ENCODE data around the gene TAP2.

TAP2 gene

DNA sequence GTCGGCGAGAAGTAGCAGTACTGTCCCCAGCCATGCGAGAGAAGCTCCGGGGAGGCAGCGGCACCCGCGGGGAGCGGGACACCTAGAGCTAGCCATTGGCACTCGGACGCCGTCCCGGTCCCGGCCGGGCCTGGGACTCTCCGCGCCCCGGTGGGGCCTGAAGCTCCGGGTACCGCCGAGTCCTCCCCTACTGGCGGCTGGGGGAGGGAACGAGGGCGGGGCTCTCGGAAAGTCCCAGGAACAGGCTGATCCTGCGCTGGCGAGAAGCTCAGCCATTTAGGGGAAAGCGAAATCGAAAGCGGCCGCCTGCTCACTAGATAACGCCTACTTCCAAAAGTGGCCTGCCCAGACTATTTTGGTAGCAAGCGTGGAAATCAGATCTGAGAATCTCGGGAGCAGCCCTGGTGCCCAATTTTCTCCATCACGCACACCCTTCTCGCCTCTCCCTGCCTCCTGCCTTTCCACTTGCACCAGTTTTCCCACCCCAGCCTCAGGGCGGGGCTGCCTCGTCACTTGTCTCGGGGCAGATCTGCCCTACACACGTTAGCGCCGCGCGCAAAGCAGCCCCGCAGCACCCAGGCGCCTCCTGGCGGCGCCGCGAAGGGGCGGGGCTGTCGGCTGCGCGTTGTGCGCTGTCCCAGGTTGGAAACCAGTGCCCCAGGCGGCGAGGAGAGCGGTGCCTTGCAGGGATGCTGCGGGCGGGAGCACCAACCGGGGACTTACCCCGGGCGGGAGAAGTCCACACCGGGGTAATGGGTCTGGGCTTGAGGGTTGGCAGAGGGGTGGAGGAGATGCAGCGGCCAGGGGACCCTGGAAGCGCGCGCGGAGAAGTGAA lies 15.2 kb upstream of the TAP2 start, which contains the start of the genes PSMB9 and TAP1:
Gene PSMB9, plus strand, starts transcription at position 652 of the 835 bp plus-strand sequence. Its CDS starts 38 bp downstream, at position 690.
Gene TAP1, minus strand, starts transcription at position 164 of the 835 bp plus-strand sequence. Its CDS starts 68 bp downstream, at position 96.
- DNase-seq = peak; percentile 98 to 99 (median 98)

DNA sequence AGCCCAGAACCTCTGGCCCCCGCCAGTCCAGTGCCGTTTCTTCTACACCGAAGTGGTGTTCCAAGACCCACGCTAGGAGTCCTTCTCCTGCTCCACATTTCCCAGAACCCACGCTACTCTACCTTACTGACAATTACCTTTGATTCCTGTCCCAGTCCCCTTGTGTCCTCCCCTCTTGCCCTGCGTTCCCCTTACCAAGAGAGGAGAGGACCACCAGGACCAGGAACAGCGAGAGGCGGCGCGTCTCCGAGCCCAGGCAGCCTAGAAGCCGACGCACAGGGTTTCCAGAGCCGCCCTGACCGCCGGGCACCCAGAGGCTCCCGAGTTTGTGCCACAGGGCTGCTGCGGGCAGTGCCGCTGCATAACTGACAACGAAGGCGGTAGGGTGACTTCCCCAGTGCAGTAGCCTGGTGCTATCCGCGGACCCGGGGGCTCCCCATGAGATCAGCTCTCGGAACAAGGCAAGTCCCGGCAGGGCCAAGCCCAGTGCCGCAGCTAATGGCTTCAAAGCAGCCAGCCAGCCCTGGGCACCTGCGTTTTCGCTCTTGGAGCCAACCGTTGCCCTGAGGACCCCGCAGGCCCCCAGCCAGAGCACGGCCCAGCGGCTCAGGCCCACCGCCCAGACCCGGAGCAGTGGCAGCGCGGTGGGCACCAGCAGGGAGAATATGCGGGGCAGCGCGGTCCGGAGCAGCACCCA lies 14.5 kb upstream of the TAP2 start:
- DNase-seq = peak; percentile 92 to 93 (median 92)

DNA sequence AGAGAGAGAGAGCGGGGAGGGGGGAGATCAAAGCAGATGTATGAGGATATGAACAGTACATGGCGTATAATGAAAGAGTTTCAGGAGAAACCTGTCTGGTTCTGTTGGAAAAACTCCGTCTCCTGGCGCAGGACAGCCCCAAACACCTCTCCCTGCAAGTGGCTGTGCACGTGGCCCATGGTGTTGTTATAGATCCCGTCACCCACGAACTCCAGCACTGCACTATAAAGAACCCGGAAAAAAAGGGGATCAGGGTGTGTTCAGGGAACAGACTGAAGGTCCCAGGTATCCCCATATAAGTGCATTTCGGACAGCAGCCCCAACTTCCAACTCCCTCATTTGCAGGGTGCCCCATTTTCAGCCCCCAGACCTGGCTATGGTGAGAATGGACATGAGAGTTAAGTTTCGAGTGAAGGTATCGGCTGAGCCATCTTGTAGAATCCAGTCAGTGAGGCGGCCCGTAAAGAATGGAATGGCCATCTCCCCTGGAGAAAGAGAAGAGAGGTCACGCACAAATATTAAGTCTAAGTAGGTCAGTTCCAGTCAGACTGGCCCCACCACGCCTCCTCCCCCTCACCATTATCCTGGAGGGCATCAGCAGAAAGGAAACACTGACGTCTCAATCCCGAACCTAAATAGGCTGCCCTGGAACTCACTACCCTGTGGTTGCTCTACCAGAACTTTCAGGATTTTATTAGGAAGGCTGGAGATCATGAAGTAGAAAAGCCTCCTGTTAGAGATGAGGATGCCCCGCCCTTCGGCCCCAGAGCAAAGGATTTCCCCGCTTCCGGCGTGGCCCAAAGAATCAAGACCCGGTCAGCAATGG lies 13.7 kb upstream of the TAP2 start:
- DNase-seq = peak in 2 of 3 donors; percentile 58 to 69

DNA sequence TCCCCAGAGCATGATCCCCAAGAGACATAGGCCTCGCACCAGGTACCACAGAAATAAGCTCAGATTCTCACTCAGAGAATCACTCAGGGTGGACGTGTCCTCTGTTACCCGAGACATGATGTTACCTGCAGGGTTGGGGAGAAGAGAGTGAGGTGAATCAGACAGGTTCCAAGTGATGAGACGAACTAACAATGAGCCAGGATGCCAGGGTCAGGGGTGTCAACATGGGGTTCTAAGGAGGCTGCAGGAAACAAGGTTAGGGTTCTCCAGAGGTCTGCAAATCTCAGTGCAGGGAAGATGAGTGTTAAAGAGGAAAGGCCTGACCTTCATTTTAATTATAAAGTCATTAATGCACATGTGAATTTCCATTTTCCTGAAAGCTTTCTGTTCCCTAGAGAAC lies 12.5 kb upstream of the TAP2 start:
- DNase-seq = no peak

DNA sequence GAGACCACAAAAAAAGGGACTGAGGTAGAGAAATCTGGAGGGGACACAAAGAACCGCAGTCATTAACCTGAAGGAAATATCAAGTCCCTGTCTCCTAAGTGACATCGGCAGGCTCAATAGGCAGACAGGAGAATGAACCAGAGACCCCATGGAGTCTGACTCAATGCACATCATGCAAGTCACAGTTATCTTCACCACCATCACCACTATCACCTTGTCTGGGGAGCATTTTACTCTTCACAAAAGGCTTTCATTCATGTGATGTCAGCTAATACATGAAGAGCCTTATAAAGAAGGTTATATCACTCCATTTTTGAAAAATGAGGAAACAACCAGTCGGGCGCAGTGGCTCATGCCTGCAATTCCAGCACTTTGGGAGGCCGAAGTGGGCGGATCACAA lies 10.6 kb upstream of the TAP2 start:
- DNase-seq = no peak

DNA sequence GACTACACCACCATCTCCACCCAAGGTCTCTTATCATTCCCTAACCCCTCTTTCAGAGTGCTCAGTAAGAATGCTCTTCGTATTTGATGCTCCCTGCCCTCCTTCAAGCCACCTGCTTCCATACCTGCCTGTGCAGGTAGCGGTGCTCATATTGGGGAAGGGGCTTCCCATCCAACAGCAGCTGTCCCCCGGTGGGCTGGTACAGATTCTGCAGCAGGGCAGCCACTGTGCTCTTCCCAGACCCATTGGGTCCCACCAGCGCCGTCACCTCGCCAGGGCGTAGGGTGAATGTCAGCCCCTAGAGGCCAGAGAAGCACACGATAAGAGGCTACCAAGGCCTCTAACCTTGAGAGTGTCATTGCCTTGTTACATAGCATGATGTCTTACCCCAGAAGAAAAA lies 9.3 kb upstream of the TAP2 start:
- DNase-seq = no peak

DNA sequence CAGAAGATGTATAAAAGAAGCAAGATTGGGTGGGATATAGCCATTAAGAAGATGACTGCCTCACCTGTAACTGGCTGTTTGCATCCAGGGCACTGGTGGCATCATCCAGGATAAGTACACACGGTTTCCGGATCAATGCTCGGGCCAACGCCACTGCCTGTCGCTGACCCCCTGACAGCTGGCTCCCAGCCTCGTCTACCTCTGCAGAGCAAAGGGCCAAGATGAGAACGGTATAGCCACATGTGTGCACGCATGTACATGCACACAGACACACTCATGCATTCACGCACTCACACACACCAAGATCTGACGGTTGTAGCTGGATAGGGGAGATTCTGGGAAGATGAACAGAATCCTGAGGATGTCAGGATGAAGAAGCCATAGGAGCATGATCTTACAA lies 8.5 kb upstream of the TAP2 start:
- DNase-seq = no peak

DNA sequence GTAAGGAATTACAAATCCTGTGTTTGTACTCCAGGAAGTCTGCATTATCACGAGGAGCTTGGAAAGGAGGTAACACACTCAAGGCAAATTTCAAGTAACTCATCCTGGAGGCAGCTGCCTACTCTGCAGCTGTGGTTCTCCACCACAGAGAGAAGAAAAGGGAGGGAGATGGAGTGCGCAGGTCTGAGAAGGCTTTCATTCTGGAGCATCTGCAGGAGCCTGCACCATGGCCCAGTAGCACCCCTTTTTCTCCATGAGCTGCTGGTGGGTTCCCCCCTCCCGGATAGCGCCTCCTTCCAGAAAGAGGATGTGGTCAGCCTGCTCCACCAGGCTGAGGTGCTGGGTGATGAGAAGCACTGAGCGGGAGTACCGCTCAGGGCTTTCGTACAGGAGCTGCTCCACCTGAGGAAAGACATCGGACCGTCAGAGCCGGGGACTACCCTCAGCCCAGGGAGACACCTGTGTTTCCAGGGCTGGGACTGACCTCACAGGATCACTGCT lies 6.9 kb upstream of the TAP2 start:
- DNase-seq = peak; percentile 46 to 58 (median 57)

DNA sequence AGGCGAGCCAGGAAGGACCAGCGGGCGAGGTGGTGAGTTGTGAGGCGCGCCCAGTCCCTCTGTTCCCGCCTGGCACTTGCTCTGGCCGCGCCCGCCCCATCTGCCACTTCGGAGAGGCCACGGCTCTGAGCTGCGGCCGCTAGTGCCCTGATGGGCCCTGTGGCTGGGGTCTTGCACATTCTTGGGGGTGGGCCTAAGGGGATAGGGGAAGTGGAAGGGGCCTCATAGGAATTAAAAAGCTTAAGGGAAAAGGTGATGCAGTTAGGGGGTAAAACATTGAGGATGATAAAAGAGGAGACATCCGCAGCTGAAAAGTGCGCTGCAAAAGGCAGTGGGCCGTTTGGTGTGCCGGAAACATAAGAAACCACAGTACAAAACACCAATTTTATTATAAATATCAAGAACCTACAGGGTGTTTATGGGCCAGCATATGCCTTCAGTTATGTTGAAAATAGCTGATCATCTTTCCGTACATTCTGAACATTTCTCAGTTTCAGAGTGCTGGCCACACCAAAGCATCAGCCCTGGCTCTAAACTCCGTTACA lies 6.4 kb upstream of the TAP2 start:
- no peak for DNase-seq

DNA sequence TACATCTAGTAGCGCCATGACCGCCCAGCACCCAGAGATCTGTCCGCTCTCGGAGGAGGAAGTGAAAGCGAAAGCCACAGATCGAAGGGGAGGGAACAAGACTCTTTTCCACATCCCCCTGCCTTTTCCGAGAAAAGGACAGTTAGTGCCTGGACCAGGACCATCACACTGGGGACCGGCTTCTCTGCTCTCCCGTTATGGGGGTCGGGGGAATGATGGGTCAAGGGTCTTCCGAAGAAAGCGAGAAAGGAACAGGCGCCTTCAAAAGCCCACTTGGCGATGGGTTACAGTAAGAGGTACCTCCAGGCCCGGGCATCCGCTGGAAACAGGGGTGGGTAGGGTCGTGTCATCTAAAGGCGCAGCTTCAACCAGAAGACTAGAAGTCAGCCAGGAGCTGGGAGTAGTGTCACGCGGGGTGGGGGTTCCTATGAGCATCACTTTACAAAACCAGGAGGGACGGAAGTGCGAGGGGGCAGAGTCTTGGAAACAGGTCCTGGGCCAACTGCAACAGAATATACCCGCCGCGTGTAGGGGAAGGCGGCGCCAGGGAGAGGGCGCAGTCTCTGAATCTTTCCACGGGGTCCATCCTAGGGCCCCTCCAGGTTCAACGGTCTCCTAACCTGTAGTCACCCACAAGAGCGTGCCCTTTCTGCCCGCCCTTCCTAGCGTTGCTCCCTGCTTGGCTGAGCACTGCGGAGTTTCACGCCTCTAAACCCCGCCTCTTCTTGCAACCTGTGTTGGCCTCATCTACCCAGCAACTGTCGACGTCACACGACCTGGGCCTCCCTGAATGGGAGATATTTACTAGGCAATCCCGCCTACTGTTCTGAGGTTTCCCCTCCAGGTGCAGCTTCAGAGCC lies 5.7 kb upstream of the TAP2 start, which contains the start of gene PSMB8:
Gene PSMB8, minus strand, starts transcription at position 69 of the 860 bp plus-strand sequence. Its CDS starts 51 bp downstream, at position 18.
- DNase-seq = peak; percentile 95 to 97 (median 97)

DNA sequence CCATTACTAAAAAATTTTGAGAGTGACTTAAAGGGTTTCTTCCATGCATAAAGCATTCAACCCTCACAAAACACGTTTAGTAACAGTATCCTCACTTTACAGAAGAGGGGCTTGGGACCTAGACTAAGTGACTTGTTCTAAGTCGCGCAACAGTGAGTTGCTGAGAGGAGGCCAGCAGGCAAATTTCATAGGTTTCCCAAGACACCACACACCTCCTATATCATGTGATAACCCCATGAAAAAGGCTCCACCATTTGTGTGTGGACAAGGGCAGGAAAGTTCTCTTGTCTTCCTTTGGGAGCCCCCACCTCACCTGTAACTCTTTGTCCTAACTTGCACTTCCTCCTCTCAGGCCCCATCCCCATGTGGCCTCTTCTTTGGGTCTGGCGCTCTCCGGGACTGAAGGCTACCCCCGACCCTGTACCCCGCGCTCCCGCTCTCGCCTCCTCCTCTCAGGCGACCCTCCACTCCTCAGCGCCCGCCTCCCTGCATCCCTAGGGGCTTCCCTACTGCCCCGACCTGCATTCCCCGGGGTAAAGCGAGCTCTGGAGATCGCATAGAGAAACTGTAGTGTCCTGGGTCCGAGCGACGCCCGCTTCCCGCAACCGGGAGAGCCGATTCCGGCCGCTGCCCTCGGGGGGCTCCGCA lies 4.9 kb upstream of the TAP2 start:
- peak in 1 of 3 donors; percentile 32 for DNase-seq

DNA sequence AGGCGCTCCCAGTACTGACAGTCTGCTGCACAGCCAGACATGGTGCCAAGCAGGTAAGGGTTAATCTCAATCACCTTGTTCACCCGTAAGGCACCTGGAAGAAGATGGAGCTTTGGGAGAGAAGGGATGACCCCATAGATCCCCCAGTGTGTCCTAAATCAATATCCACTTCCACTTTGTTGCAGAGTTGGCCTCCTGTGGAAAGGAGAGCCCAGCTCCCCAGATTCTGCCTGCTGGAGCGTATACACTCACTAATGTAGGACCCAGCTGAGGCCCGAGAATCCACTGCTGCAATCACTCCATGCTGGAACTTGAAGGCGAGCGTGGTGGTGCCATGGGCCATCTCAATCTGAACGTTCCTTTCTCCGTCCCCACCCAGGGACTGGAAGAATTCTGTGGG lies 4.2 kb upstream of the TAP2 start:
- no peak for DNase-seq

DNA sequence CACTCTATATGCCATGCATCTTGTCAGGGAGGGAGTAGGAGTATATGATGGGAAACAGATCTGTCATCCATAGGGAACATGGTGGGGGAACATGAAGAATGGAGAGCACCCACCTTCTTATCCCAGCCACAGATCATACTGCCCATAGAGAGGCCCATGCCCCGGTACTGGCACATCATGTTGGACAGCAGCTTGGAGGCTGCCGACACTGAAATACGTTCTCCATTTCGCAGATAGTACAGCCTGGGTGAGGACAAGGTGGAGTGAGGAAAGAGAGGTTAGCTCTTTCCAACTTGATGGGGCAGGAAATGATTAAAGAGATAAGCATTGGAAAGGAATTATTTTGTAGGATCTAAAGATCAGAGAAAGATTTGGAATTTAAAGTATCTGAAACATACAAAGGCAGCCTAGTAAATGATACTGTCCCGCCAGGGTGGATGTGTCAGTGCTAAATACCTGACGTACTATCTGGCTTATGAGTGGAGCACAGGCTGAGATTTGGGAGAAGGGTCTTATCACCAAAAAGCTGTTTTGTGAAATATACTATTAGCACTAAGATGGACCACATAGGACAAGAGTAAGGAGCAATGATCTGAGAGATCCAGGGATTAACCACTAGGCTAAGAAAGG lies 3.6 kb upstream of the TAP2 start:
- DNase-seq = no peak

DNA sequence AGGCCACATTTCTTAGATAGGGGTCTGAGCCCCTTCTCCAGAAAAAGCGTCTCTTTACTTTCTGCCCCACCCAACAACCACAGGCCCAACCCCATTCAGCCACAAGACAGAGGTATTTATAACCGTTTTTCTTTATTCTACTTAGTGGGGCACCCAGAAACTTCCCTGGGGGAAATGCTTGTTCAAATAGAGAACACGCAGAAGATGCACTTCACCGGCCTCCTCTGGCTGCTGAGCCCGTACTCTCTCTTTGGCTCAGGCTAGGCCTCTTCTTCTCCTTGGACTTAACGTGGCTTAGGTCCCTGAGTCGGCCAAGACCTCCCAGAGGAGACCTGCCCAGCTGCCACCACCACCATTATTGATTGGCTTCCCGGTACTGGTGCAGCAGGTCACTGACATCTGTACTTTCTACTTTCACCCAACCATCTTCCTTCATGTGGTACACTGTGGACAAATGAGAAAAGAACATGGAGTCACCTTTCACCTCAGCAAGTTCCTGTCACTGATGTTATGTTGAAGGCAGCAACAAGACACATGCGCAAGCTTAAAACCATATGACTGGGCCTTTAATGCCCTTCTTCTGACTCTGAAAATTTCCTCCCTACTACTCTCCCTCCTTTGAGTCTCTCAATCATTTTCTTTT lies 2.2 kb upstream of the TAP2 start:
- no peak for DNase-seq

DNA sequence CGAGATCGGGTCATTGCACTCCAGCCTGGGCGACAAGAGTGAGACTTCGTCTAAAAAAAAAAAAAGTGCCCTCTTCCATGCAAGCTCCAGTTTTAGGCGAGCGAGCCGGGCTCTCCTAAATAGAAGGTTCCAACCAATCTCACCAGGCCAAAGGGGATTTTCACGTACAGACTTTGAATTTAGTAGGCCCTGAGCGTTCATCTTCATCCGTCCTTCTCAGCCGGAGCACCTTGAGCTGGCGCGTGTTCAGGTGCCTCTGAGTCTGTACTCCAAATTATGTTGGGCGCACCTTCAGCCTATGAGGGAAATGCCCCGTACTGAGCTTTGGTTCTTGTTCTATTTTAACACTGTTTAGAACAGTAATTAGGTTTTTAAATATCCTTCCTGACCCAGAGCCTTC lies 817 bp upstream of the TAP2 start:
- no peak for DNase-seq

DNA sequence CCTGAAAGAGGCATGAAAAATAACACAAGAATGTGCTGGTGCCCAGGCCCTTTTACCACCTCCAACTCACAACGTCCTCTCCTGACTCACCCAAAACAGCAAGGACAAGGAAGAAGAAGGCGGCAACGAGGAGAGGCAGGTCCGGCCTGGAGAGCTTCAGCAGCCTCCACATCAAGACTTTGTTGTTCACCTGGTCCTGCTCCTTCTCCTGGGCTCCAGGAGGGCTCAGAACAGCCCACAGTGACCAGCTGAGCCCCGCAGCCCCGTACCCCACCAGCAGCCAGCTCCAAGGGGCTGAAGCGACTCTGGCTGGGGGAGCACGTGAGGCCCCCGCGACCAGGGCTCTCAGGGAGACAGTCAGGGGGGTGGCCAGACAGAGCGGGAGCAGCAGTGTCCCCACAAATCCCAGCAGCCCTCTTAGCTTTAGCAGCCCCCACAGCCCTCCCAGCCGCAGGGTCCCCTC lies 857 bp downstream of the TAP2 start:
- DNase-seq = no peak

DNA sequence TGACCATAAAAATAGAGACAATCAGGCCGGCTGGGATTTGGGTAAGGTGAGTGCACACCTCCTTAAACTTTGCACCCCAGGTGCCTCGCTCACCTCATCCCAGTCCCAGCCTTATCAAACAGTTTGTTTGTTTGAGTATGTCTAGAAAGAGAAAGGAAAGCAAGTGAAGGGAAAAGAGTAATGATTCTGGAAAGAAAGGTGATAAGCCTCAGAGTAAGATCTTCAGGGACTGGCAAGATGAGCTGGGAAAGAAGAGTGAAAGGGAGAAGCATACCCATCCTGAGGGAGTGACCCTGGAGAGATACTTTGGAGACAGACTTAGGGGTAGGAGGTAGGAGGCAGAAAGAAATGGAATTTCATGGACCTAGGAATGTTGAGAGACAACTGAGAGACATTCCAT lies 1.7 kb downstream of the TAP2 start:
- no peak for DNase-seq

DNA sequence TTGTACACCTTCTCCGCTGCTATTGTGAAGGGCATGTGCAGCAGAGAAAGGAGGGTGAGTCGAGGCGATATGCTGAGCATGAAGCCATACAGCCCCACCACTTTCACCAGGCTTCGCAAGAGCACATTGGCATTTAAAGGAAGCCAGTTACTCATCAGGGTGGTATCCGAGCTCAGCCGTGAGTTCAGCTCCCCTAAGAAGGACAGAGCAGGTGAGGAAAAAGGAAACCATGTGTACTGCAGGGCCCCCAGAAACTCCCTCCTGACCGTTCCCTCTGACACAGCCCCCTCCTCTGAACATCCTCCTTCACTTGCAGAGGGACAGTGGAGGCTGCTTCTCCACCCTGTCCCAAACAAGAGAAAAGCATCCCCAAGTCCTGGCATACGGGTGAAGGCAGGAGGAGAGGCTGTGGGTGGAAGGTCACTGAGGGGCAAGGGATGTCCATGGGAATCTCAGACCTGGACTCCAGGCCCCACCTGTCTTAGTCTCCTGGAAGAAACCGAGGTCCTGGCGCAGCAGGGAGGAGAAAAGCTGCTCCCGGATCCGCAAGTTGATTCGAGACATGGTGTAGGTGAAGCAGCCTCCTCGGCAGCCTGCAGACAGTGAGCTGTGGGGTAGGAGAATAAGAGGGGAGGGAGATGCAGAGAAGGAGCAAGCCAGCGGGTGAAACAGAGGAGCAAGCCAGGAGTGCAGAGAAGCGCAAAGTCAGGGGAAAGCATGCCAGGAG lies 3.2 kb downstream of the TAP2 start:
- DNase-seq = no peak

DNA sequence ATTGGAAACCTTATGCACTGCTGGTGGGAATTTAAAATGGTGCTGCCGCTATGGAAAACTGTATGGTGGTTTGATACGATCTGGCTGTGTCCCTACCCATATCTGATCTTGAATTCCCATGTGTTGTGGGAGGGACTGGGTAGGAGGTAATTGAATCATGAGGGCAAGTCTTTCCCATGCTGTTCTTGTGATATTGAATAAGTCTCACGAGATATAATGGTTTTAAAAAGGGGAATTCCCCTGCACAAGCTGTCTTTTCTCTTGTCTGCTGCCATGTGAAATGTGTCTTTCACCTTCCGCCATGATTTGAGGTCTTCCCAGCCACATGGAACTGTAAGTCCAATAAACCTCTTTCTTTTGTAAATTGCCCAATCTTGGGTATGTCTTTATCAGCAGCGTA lies 4.9 kb downstream of the TAP2 start:
- DNase-seq = peak in 2 of 3 donors; percentile 49 to 55

All from suppressor macrophage treated with lipopolysaccharide for 1 hour (primary cell).